ENCODE data around the gene CFAP57. TPM values are rescaled to one million over a fixed set of nuclear protein-coding genes. Genes with fewer than 3 reads are reported as not detected.

Gene CFAP57
- polyA plus RNA-seq, 10 donors, result 0.11 to 0.88 (median 0.21) TPM

DNA sequence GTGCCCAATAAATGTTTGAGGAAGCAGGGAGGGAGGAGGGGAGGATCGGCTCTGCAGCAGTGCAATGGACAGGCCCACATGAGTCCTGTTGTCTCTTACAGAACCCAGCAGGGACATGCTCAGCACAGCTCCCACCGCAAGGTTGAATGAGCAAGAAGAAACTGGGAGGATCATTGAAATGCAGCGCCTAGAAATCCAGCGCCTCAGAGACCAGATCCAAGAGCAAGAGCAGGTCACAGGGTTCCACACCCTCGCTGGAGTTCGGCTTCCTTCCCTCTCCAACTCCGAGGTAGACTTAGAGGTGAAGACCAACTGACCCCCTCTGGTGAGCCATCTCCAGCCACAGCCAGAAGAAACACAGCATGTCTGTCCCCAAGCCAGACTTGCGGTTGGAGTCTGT is 81.7 kb downstream of the CFAP57 start:
- DNase-seq, result no peak

DNA sequence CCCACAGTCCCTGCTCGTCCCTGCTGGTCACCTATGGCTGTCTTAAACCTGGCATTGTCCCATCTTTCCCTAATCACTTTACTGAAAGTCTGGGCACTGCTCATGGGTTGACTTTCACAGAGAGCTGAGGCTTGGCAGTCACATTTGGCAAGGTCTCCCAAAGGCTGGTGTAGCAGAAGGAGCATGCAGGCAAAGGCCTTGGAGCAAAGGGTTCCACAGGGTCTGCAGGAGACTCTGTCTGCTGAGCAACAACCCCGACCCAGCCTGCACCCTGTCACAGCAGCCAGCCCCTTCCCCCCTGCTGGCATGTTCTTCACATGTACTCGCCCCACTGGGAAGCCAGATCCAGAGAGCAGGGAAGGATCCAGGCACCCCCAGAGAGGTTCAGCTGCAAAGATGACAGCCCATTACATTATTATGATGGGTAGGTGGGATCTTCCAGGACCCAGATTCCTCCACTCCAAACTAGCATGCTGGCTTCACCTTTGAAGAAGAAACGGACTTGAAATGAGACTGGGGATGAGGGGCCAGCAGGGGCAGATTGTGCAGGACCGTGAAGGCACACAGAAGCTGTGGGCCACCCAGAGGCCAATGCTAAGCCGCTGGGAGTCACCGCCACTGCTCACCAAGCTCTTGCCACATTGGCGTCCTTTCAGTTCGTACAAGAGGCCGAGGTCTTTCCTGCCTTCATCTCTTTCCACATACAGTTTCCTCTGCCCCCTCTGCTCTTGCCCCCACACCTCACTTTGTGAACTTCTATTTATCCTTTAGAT is 83.5 kb downstream of the CFAP57 start:
- no peak for DNase-seq

DNA sequence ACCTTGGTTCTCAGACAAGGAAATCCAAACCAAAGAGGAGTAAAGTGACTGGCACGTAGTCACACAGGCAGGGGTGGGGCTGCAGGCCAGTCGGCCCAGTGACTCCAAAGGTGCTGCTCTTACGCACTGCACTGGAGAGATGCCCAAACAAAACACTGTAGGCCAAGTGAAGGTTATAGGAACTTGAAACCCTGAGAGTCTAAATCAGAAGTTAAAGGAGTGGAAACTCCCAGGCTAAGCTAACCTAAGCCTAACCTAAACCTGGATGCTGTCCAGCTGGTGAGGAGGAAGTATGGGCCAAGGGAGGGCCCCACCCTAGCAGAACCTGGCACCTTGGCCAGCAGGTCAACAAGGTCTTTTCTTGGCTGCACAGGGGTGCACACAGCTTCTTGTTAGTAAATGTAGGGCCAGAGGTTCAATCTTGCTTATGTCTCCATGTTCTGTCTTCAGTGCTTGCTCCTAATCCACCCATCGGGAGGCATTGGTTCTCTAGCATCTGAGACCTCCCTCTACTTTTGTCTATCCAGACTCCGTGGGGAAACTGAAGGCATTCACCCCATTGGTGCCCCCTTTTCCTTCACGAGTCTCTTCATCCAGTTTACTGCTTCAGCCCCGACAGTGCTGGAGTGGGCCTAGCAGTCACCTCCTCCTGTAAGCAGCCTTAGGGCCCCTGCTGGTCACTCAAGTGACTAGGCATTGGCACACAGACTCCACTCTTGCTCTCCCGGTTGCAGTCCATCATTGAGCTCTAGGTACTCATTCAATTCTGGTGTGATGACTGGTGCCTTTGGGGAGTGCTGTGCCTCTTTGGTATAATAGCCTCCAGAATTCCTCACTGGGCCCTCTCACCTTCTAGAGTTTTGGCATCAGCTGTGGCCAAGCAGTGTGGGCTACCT is 84.8 kb downstream of the CFAP57 start:
- no peak for DNase-seq

DNA sequence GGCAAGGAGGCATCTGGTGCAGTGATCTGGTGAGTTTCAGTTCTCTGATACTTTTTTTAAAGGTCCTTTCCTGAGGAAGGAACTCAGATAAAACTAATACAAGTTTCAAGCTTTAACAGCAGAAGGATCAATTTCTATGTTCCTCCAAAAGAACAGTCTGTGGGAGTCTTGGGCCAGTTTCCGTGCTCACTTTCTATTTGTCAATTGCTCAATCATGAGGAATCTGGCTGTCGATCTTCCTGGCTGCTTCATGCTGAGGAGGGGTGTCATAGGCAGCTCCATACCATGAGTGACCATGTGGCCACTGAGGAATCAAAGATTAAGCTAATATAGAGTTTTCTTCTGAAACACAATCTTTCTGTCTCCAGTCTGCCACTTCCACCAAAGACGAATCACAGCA is 86.2 kb downstream of the CFAP57 start:
- DNase-seq, result no peak

DNA sequence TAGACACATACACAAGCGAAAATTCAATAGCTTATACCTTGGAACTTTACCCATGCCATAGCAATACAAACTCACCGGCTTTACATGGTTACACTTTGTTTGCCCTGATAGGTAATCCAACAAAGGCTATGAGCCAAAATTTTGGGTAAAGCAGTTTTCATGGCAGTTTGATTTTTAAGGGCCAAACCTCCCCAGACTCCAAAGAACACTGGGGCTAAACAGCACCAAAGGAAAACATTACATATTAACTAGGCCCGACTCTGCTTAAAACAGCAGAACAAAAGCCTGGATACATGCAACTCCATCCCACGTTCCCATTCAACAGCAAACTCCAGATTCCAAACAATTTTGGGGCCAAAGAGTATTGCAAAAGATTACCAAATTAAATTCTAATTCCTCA is 93.3 kb downstream of the CFAP57 start:
- no peak for DNase-seq

DNA sequence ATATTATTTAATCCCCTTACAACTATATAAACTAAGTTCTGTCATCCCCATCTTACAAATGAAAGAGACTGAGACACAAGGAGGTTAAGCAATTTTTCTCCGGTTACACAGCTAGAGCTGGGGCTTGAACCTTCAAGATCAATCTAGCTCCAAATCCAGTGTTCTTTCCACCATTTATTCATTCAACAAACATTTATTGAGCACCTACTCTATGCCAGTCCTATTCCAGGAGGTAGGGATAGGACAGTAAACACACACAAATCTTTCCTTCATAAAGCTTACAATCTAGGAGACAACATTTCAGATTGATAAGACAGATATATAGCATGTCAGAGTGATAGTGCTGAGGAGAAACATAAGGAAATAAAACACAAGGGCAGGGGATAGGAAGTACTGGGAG is 94.8 kb downstream of the CFAP57 start:
- DNase-seq, result no peak

DNA sequence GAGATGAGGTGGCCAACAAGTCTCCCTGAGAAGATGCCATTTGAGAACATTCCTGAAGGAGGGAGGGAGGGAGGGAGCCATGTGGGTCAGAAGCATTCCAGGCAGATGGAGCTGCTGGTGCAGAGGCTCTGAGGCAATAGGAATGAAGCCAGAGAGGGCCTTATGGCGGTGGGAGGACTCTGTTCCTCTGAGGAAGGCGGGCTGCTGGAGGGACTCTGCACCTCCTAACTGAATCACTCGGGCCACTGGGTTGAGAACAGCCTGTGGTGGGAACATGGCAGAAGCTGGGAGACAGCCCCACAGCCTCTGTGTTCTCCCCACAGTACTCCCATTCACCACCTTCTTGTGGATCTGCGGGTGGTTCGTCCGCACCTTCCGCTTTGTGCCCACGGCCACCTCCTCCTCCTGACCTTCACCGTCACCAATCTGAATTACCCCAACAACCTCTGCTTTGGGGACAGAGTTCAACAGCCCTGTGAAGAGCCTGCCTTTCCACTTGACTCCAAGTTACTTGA is 95.2 kb downstream of the CFAP57 start:
- peak in 1 of 3 donors; percentile 10 for DNase-seq

DNA sequence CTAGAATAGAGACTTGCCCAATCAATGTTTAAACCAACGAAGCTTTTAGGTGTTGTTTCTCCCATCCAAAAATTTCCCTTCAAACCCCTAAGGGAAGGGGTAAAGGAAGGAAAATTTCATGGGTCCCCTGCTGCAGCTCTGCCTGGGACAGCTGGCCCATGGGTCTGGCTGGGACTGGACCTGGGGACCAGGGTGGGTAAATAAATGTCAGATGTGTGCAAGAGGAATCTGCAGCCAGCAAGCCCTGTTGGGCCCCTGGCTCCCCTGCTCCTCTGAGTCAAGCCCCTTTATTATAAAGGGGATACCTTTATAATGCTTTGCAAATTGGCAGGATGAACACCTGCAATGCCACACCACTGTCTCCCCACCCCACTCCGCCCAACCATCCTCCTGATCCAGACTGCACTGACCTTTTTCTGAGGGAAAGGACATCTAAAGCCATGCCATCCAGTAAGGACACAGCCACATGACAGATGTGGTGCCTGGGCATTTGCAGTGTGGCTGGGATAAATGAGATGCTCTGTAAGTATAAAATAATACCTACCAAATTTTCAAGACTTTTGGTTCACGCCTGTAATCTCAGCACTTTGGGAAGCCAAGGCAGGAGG is 95.8 kb downstream of the CFAP57 start:
- no peak for DNase-seq

DNA sequence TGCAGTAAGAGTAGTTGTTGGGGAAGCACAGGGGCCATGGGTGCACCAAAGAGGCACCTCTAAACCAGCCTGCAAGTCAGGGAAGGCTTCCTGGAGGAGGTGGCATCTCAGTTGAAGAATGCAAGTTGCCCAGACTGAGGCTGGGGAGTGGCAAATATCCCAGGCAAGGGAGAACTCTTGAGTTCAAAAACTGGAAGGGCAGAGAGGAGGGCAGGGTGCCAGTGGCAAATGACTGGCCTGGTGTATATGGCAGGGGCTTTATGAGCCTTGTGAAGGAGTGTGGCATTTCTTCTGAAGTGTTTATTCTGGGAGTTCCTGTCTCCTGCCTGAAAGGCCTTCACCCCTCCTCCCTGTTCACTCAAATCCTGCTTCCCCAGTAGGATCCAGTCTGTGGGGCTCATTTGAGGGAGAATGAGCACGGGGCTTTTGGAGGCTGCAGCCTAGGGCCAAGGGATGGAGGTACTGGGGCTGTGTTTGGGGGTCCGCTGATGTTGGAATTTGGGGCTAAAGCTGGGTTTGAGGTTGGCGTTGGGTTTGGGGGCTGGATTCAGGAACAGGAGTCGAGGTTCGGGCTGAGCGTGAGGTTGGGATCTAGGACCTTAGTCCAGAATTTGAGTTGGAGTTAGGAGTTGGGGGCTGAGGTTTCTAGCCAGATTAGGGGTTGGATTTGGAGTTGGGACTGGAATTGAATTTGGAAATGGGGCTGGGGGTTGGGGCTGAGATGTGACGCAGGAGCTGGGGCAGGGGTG is 97.7 kb downstream of the CFAP57 start, which contains the start of gene TMEM125:
TSS of gene TMEM125 (plus strand) at position 357 of the 749 bp plus-strand sequence. CDS start 2,740 bp downstream, outside the sequence.
- DNase-seq, result no peak

DNA sequence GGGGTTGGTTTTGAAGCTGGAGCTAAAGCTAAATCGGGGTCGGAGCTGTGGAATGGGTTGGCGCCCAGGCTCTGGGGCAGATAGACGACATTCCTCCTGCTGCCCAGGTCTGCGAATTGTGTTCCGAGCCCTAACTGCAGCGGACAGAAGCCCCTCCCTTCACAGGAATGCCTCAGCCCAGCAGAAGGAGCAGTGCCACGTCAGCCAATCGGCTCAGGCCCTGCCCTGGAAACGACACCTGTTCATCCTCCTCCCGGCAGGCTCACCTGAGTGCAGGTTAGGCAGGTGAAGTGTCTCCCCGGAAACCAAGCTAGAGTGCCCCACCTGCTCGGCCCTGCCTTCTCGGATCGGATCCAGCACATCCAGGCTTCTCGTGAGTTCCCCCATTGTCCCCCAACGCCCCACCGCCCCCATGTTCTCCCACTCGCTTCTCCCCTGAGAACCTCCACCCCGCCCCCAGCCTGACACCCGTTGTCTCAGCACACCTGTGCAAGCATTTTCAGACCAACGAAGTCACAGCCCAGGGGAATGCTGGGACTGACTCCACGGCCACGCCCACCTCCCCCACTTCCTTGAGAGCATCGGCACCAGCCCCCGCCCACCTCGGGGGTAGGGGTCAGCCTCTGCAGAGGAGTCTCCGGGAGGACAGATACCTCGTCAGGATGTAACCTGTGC is 98.4 kb downstream of the CFAP57 start:
- no peak for DNase-seq

DNA sequence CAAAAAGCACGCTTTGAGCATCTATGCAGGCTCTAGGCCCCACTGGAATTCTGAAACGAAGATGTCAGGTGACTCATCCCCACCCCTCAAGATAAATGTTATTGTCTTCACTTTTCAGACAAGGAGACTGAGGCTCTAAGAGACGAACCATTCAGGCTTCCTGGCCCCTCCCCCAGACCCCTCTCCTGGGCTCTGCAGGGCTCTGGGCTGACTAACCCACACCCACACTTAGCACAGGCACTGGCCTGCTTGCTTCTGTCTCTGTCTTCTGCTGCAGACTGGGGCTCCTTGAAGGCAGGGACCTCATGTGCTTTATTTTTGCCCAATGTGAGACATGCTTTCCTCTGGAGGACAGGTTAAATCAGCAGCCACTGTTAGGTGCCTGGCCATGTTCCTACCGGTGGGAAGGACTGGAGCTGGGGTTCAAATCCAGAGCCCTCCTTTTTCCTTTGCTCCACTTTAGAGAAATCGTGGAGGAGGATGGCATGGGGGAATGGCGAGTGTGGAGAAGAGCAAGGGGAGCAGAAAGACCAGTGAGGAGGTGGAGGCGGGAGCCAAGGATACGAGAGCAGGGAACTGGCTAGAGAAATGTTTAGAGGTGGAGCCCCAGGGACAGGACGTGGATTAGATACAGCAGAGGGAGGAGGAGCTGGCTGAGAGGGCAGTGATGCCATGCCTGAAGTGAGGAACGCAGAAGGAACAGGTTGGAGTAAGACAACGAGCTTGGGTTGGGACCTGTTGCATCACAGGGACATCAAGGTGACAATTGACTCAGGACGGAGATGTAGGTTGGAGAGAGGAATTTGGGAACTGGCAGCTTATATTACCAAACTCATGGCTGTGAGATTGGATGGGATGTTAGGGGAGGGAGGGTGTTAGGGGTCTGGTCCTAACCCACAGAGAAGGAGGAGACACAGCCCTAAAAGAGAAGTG is 99.3 kb downstream of the CFAP57 start:
- peak in 1 of 3 donors; percentile 7 for DNase-seq

DNA sequence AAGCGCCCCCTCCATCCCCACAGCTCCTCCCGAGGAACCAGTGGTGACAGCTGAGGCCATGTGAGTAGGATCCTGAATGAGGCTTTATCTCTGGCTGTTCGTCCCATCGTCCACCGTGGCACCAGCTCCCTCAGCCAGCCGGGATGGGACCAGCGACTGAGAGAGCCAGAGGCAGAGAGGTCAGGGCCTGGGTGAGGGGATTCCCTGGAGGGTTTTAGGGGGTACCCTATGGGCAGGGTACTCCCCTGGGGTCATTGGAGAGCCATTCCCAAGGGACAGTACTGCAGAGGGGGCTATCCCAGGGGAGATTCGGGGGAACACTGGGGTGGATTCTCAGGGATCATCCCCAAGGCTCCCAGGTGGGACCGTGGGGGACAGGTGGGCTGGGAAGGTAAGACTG is 100.0 kb downstream of the CFAP57 start:
- DNase-seq, result no peak

DNA sequence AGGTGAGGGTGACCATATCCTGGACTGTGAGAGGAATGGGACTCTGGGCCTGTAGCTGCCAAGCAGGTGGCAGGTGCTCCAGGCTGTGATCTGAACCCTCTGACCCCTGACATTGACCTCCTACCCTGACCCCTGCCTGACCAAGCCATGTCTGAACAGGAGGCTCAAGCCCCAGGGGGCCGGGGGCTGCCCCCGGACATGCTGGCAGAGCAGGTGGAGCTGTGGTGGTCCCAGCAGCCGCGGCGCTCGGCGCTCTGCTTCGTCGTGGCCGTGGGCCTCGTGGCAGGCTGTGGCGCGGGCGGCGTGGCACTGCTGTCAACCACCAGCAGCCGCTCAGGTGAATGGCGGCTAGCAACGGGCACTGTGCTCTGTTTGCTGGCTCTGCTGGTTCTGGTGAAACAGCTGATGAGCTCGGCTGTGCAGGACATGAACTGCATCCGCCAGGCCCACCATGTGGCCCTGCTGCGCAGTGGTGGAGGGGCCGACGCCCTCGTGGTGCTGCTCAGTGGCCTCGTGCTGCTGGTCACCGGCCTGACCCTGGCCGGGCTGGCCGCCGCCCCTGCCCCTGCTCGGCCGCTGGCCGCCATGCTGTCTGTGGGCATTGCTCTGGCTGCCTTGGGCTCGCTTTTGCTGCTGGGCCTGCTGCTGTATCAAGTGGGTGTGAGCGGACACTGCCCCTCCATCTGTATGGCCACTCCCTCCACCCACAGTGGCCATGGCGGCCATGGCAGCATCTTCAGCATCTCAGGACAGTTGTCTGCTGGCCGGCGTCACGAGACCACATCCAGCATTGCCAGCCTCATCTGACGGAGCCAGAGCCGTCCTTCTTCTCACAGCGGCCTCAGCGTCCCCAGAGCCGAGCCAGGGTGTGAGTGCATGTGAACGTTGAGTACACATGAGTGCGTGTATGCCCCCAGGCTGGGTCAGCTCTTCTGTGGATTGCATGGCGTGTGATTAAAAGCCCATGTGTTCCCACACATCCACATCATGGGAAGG is 100.7 kb downstream of the CFAP57 start:
- no peak for DNase-seq

DNA sequence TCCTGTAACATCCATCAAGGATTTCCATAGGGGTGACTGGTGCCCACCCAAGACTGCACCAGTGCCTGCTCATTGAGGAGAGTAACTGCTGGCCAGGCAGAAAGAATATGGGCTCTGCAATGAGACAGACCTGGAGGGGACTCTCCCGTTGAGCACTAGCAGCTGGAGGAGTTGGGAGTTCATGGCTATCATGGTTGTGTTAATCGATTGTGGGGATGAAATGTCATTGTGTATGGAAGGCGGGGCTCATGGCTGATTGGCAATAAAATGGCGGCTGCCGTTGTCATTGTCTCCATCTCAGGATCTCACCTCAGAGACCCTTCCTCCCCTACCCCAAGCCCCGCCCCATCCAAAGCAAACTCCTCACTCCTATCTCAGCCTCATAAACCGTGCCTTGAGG is 101.6 kb downstream of the CFAP57 start:
- no peak for DNase-seq

DNA sequence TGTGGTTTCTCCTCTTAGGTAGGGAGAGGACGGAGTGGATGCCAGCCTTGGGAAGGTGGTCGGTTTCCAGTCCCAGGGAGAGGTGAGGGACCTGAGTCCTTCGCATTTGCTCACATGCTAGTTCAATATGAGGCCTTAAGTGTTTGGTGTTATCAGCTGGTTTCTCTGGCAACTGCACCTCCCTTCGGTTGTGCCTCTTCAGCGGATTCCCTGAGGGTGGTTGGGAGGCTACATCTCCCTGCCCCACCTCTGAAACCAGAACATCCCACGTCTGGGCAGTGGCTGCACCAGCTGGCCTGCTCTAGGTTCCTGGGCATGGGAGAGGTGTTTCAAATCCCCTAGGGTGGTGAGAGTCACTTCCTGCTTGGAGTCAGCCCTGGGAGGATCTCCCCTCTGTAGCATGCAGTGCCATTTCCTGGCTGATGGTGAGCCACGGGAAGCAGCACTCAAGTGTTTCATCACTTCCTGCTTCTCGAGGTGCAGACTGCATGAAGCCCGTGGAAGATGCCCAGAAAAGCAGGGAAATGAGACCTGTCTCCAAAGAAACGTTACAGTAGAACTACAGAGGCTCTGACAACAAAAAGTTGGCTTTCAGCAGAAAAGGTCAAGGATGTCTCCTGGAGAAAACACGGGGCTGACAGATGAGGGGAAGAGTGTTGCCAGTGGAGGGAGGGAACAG is 102.1 kb downstream of the CFAP57 start:
- peak in 2 of 3 donors; percentile 13 to 28 for DNase-seq

DNA sequence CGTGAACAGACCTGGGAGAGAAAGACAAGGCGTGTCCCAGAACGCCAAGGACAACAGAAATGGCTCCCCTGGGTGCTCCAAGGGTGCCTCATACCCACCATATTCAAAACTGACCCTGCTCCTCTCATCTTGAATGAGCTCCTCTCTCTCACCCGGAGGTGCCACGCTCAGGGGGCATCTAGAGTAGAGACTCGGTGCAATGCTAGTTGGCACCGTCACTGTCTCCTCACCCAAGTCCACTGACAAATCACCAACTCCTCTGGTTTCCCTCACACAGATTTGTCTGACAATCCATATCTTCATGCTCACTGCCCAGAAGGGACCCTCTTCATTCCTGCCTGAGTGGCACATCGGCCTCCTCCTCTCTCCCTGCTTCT is 102.7 kb downstream of the CFAP57 start:
- DNase-seq, result no peak

DNA sequence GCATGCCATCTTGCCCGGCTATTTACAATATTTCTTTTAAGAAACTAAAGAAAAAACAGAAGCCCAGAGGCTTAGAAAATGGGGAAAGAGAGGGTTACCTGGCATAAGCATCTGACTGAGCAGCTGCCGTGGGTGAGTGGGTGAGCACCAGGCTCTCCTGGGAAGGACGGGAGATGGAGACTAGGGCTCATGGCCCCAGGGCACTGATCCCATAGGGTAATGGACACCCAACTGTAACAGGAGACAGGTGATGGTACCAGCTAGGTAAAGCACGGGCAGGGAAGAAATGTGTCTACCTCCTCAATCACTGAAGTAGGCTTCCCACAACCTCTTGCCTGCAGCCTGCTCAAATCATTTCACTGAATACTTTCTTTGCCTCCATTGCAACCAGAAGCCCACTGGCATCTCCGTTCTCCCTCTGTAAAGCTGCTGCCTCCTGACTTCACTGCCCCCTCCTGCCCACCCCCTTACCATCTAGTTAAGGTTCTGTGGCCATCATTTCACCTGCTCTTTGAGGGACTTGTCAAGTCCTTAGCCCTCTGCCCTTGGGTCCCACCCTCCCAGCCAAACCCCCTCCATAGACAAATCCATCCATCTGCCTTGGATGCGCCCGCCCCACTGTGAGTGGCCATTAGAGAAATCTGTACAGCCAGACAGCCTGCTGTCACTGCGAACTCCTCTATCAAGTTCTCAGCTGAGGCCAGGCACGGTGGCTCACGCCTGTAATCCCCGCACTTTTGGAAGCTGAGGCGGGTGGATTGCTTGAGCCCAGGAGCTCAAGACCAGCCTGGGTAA is 103.9 kb downstream of the CFAP57 start:
- DNase-seq, result no peak

All from muscle of back (tissue), 11 donors.